GM23338 (cell line): ENCODE measurements around the gene EXOC3L4. TPM values are rescaled to one million over a fixed set of nuclear protein-coding genes. Genes with fewer than 3 reads are reported as not detected.

ENCODE experiments used
- ATAC-seq: fragments of 200-7000 bp; cut with Tn5 transposase; 3 replicates; pipeline ENCODE4 v1.9.1; 2020
- DNase-seq: peaks from one replicate; pipeline ENCODE4 v3.0.0-alpha.2; 2015; ENCODE audit warnings: low spot score
- H2AFZ ChIP-seq: fragments of 200-600 bp; sonication (generic); 2 replicates; pipeline ENCODE4 v1.8.0; 2016; ENCODE audit warnings: antibody characterized with exemption, mild to moderate bottlenecking, moderate library complexity
- H3F3A ChIP-seq: fragments of 200-600 bp; sonication (generic); replicated peaks from 2 replicates; pipeline ENCODE4 v1.8.0; 2017; ENCODE audit warnings: antibody characterized with exemption, mixed run types, low read depth
- H3K27ac ChIP-seq: fragments of 200-600 bp; sonication (generic); 2 replicates; pipeline ENCODE4 v1.6.1; 2016; ENCODE audit warnings: low read depth
- H3K27me3 ChIP-seq: fragments of 200-600 bp; sonication (generic); 2 replicates; pipeline ENCODE4 v1.8.0; 2016; ENCODE audit warnings: mild to moderate bottlenecking, mixed run types, moderate library complexity; ENCODE audit not compliant: insufficient read depth
- H3K36me3 ChIP-seq: fragments of 200-600 bp; sonication (generic); 2 replicates; pipeline ENCODE4 v1.8.0; 2016; ENCODE audit warnings: mild to moderate bottlenecking; ENCODE audit not compliant: insufficient read depth
- H3K4me1 ChIP-seq: fragments of 200-600 bp; sonication (generic); 2 replicates; pipeline ENCODE4 v1.8.0; 2016; ENCODE audit warnings: mild to moderate bottlenecking, moderate library complexity; ENCODE audit not compliant: insufficient read depth
- H3K4me2 ChIP-seq: fragments of 200-600 bp; sonication (generic); 2 replicates; pipeline ENCODE4 v1.7.1; 2017; ENCODE audit warnings: mixed run types
- H3K4me3 ChIP-seq: fragments of 200-600 bp; sonication (generic); 2 replicates; pipeline ENCODE4 v1.6.1; 2016; ENCODE audit warnings: mixed run types
- H3K79me2 ChIP-seq: fragments of 200-600 bp; sonication (generic); replicated peaks from 2 replicates; pipeline ENCODE4 v1.8.0; 2017; ENCODE audit warnings: mild to moderate bottlenecking; ENCODE audit not compliant: insufficient read depth
- H3K9me2 ChIP-seq: fragments of 200-600 bp; sonication (generic); 2 replicates; pipeline ENCODE4 v1.8.0; 2017; ENCODE audit not compliant: insufficient read depth
- H4K20me1 ChIP-seq: fragments of 200-600 bp; sonication (generic); replicated peaks from 2 replicates; pipeline ENCODE4 v1.8.0; 2017; ENCODE audit warnings: mild to moderate bottlenecking; ENCODE audit not compliant: insufficient read depth
- H3K27ac Mint-ChIP-seq: 2 replicates; pipeline ENCODE4 v1.8.0; 2020; ENCODE audit warnings: inconsistent platforms, mild to moderate bottlenecking, moderate library complexity, mixed read lengths
- H3K27me3 Mint-ChIP-seq: 3 replicates; pipeline ENCODE4 v1.8.0; 2022; ENCODE audit warnings: low read depth, mild to moderate bottlenecking, moderate library complexity, mixed read lengths, inconsistent platforms; ENCODE audit not compliant: insufficient read depth, poor library complexity
- H3K36me3 Mint-ChIP-seq: 3 replicates; pipeline ENCODE4 v1.8.0; 2021; ENCODE audit warnings: low read depth, mild to moderate bottlenecking, inconsistent platforms, moderate library complexity, mixed read lengths
- H3K4me1 Mint-ChIP-seq: 3 replicates; pipeline ENCODE4 v1.8.0; 2020; ENCODE audit warnings: mild to moderate bottlenecking, inconsistent platforms, mixed read lengths
- H3K4me3 Mint-ChIP-seq: 3 replicates; pipeline ENCODE4 v1.8.0; 2021; ENCODE audit warnings: moderate library complexity, mild to moderate bottlenecking, inconsistent platforms, mixed read lengths
- H3K9me3 Mint-ChIP-seq: 3 replicates; pipeline ENCODE4 v1.8.0; 2020; ENCODE audit warnings: moderate library complexity, mild to moderate bottlenecking, inconsistent platforms, mixed read lengths
- CREB1 ChIP-seq: fragments of 250-450 bp; sonication (Bioruptor Pico); IDR thresholded peaks from 2 replicates; pipeline ENCODE4 v1.5.0; 2020; ENCODE audit warnings: low read depth, mild to moderate bottlenecking, moderate library complexity
- ETS1 ChIP-seq: IDR thresholded peaks from 2 replicates; pipeline ENCODE4 v1.6.1; 2016; ENCODE audit warnings: antibody characterized with exemption
- EZH2 ChIP-seq: fragments of 200-600 bp; sonication (generic); IDR thresholded peaks from one replicate; pipeline ENCODE4 v1.8.0; 2017; ENCODE audit warnings: antibody characterized with exemption, mild to moderate bottlenecking, low read depth; ENCODE audit not compliant: unreplicated experiment
- EZH2phosphoT487 ChIP-seq: fragments of 200-600 bp; sonication (generic); IDR thresholded peaks from one replicate; pipeline ENCODE4 v1.8.1; 2018; ENCODE audit warnings: antibody characterized with exemption; ENCODE audit not compliant: unreplicated experiment
- JUNB ChIP-seq: IDR thresholded peaks from one replicate; pipeline ENCODE4 v1.6.1; 2016; ENCODE audit warnings: antibody characterized with exemption; ENCODE audit not compliant: unreplicated experiment
- NANOG ChIP-seq: IDR thresholded peaks from 2 replicates; pipeline ENCODE4 v1.6.1; 2016; ENCODE audit warnings: antibody characterized with exemption, borderline replicate concordance
- REST ChIP-seq: IDR thresholded peaks from one replicate; pipeline ENCODE4 v1.6.1; 2018; ENCODE audit warnings: antibody characterized with exemption; ENCODE audit not compliant: unreplicated experiment
- ZNF114 ChIP-seq: fragments of 250-450 bp; sonication (Bioruptor Pico); IDR thresholded peaks from 2 replicates; pipeline ENCODE4 v1.5.0; 2020; ENCODE audit warnings: mild to moderate bottlenecking, moderate library complexity
- polyA plus RNA-seq: library from polyadenylated mRNA; unstranded; fragments of >200 nt; fragmentation: Nextera tagmentation; extraction: Ambion mirVana; gene quantifications from 2 replicates; pipeline ENCODE4 v1.2.1, GENCODE V29; 2016
- total RNA-seq: library from RNA; depleted of rRNA; stranded (reverse); fragments of >200 nt; shearing (Covaris generic); gene quantifications from 2 replicates; pipeline ENCODE4 v1.2.3, GENCODE V29; 2014

Gene EXOC3L4
- total and polyA plus RNA-seq, 2 experiments from 2014 or later: not detected

- TF ChIP-seq REST (no peak), ZNF114 (CRISPR knock-in tag) (no peak), JUNB (no peak), CREB1 (CRISPR knock-in tag) (no peak)
Observed at GRCh38 chr14:103134919-103135318, 40.4 kb downstream of the EXOC3L4 start (continued).

GRCh38 chr14:103135333-103136260 lies 41.1 kb downstream of the EXOC3L4 start:
- Histone ChIP-seq H3K4me2 (no peak overlapping the region), H3K9me2 (no peaks in the 10 kb centered on the region), H3K36me3 (no peaks in the 10 kb centered on the region), H3K79me2 (no peaks in the 10 kb centered on the region), H3K4me1 (peaks cover 12% of the 10 kb centered on the region), H3K4me3 (no peak overlapping the region), H3F3A (0 out of 2 replicates have a peak, but pooled peaks cover 2% of the 10 kb centered on the region), H3K27me3 (peaks cover 31% of the 10 kb centered on the region), H2AFZ (no peak overlapping the region), H3K27ac (no peak overlapping the region), H4K20me1 (no peaks in the 10 kb centered on the region)
- peaks cover 6% of the 10 kb centered on the region; the same call in 1 of the 3 replicates for H3K36me3 Mint-ChIP-seq
- peak overlapping the region; percentile 65; the same call in 1 of the 2 replicates for H3K27ac Mint-ChIP-seq
- H3K4me3 Mint-ChIP-seq: no peak overlapping the region
- ATAC-seq (no peak), DNase-seq (no peak)
- peaks cover 25% of the 10 kb centered on the region for H3K27me3 Mint-ChIP-seq
- H3K4me1 Mint-ChIP-seq: peaks cover 27% of the 10 kb centered on the region
- no peaks in the 10 kb centered on the region; the same call in 2 of the 3 replicates for H3K9me3 Mint-ChIP-seq
- no peak for TF ChIP-seq ZNF114 (CRISPR knock-in tag)
- no peak for TF ChIP-seq EZH2phosphoT487
- TF ChIP-seq ETS1: no peak
- no peak for TF ChIP-seq EZH2
- TF ChIP-seq NANOG: no peak
- TF ChIP-seq REST: no peak
